ENCODE measurements around the gene SORL1.
A peak's percentile ranks its signal among the peaks of the same experiment; 100 is the strongest.

Gene SORL1

DNA sequence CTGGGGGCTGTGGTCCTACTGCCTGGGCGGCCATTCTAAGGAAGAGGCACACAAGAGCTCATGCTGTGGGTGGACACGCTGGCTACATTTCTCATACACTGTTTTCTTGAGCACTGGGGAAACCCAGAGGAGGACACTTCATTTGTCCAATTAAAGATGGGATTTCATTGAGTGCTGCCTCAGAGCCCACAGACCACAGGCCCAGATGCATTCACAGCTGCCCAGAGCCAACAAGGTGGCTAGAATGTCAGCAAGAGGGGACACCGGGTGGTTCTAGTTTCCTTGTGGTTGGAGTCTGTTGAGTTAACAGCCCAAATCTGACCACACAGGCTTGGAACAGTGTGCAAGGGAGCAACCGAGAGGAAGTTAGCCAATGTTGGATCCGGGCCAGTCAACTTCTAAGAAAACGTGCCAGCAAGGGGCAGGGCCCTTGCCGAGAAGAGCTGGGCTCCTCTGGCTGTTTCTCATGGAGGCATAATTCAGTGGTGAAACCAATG lies 35.0 kb upstream of the SORL1 start:
- H3K4me3 ChIP-seq (ENCODE audit: low read depth in 1 of 2, low read length in 2 of 2): no peak overlapping the region
- peak overlapping the region in 1 of 2 donors; percentile 34 for H3K9ac ChIP-seq (ENCODE audit: low read depth in 1 of 2, low read length in 2 of 2)
- no peaks in the 10 kb centered on the region for H3K27me3 ChIP-seq (ENCODE audit: control insufficient read depth in 1 of 2, insufficient read depth in 2 of 2, low read length in 2 of 2)
- no peak overlapping the region for H3K27ac ChIP-seq (ENCODE audit: low read depth, low read length)
- no peaks in the 10 kb centered on the region for H3K36me3 ChIP-seq (ENCODE audit: control insufficient read depth in 1 of 2, insufficient read depth in 2 of 2, low read length in 2 of 2)
- peaks cover 10 to 12% of the 10 kb centered on the region in 2 donors for H3K4me1 ChIP-seq (ENCODE audit: control insufficient read depth in 1 of 2, insufficient read depth in 2 of 2, low read length in 2 of 2)
- H3K9me3 ChIP-seq (ENCODE audit: control insufficient read depth in 1 of 2, low read length in 2 of 2): no peaks in the 10 kb centered on the region

GRCh38 chr11:121417607-121418006 lies 34.5 kb upstream of the SORL1 start:
- H3K27me3 ChIP-seq (ENCODE audit: control insufficient read depth in 1 of 2, insufficient read depth in 2 of 2, low read length in 2 of 2): no peaks in the 10 kb centered on the region
- H3K4me3 ChIP-seq (ENCODE audit: low read depth in 1 of 2, low read length in 2 of 2): no peak overlapping the region
- no peak overlapping the region for H3K27ac ChIP-seq (ENCODE audit: low read depth, low read length)
- H3K4me1 ChIP-seq (ENCODE audit: control insufficient read depth in 1 of 2, insufficient read depth in 2 of 2, low read length in 2 of 2): peaks cover 10 to 12% of the 10 kb centered on the region in 2 donors
- H3K36me3 ChIP-seq (ENCODE audit: control insufficient read depth in 1 of 2, insufficient read depth in 2 of 2, low read length in 2 of 2): no peaks in the 10 kb centered on the region
- no peak overlapping the region for H3K9ac ChIP-seq (ENCODE audit: low read depth in 1 of 2, low read length in 2 of 2)
- no peaks in the 10 kb centered on the region for H3K9me3 ChIP-seq (ENCODE audit: control insufficient read depth in 1 of 2, low read length in 2 of 2)

DNA sequence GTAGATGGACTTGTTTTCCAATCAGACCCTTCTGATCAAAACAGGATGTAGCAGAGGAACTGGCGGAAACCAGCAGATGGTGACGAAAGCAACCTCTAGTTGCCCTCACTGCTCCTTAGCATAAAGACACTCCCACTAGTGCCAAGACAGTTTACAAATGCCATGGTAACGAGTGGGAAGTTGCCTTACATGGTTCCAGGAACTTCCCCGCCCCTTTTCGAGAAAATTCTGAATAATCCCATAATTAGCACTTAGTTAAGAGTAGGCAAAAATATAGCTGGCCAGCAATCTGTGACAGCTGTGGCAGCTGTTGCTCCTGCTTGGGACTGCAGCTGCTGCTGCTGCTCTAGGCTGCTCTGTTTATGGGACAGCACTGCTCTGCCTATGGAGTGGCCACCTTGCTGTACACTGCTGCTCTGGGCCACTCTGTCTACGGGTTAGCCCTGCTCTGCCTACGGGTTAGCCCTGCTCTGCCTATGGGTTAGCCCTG lies 33.4 kb upstream of the SORL1 start:
- Histone ChIP-seq H3K27ac (ENCODE audit: low read depth, low read length) (no peak overlapping the region), H3K9me3 (ENCODE audit: control insufficient read depth in 1 of 2, low read length in 2 of 2) (no peaks in the 10 kb centered on the region), H3K27me3 (ENCODE audit: control insufficient read depth in 1 of 2, insufficient read depth in 2 of 2, low read length in 2 of 2) (no peaks in the 10 kb centered on the region), H3K4me3 (ENCODE audit: low read depth in 1 of 2, low read length in 2 of 2) (no peak overlapping the region), H3K4me1 (ENCODE audit: control insufficient read depth in 1 of 2, insufficient read depth in 2 of 2, low read length in 2 of 2) (peaks cover 10 to 12% of the 10 kb centered on the region in 2 donors), H3K9ac (ENCODE audit: low read depth in 1 of 2, low read length in 2 of 2) (no peak overlapping the region), H3K36me3 (ENCODE audit: control insufficient read depth in 1 of 2, insufficient read depth in 2 of 2, low read length in 2 of 2) (no peaks in the 10 kb centered on the region)

DNA sequence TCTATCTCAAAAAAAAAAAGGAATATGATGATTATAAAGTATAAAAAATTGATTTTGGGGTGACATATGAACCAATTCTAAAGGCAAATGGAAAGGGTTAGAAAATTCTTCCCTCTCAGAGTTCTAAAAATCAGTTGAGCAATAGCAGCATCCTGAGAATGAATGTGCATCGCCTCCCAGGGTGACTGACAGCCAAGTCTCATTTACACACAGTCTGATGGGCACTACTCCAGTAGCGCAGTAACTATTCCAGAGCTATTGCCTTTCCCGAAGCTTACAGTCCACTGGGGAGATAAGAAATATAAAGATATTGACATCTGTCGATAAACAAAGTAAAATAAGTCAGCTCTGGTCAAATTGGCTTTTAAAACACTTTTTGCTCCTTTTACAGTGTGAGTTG lies 32.3 kb upstream of the SORL1 start:
- no peaks in the 10 kb centered on the region for H3K36me3 ChIP-seq (ENCODE audit: control insufficient read depth in 1 of 2, insufficient read depth in 2 of 2, low read length in 2 of 2)
- H3K4me3 ChIP-seq (ENCODE audit: low read depth in 1 of 2, low read length in 2 of 2): no peak overlapping the region
- H3K9me3 ChIP-seq (ENCODE audit: control insufficient read depth in 1 of 2, low read length in 2 of 2): no peaks in the 10 kb centered on the region
- H3K27ac ChIP-seq (ENCODE audit: low read depth, low read length): no peak overlapping the region
- H3K4me1 ChIP-seq (ENCODE audit: control insufficient read depth in 1 of 2, insufficient read depth in 2 of 2, low read length in 2 of 2): peaks cover 10 to 12% of the 10 kb centered on the region in 2 donors
- no peak overlapping the region for H3K9ac ChIP-seq (ENCODE audit: low read depth in 1 of 2, low read length in 2 of 2)
- H3K27me3 ChIP-seq (ENCODE audit: control insufficient read depth in 1 of 2, insufficient read depth in 2 of 2, low read length in 2 of 2): no peaks in the 10 kb centered on the region

- H3K4me1 ChIP-seq (ENCODE audit: control insufficient read depth in 1 of 2, insufficient read depth in 2 of 2, low read length in 2 of 2): peaks cover 10 to 12% of the 10 kb centered on the region in 2 donors
These were observed 31.7 kb upstream of the SORL1 start for GRCh38 chr11:121420398-121420797.

DNA sequence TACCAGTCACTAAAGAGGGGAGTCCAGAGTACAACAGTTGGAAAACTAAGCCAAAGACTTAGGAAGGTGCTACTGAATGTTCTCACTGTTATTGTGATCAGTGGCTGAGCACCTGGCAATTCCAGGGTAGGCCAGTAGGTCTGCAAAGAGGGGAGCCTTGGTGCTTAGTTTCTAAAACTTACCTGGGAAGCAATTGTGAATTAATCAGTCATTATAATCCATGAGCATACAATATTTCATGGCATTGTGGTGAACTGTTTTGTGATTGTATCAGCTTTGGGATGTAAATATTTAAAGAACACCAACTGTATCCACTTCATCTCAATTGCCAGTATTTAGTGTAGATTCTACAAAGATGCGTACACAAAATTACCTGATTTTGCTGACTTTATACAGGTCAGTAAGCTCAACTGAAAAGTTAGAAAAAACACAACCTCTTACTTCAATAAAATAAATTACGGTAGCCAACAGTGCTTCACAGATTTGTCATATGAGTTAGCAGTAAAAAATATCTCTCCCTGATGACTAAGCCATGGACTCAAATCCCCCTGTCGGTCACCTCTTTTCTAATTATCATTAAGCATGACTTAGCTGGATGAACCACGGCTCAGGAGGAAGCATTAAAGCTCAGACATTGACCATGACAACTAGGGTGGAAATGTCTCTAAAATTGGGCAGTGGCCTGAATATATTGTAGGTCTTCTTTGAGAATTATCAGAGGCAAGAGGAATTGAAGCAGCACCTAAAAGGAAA lies 30.8 kb upstream of the SORL1 start:
- Histone ChIP-seq H3K36me3 (ENCODE audit: control insufficient read depth in 1 of 2, insufficient read depth in 2 of 2, low read length in 2 of 2) (no peaks in the 10 kb centered on the region), H3K4me3 (ENCODE audit: low read depth in 1 of 2, low read length in 2 of 2) (no peak overlapping the region), H3K27ac (ENCODE audit: low read depth, low read length) (no peak overlapping the region), H3K27me3 (ENCODE audit: control insufficient read depth in 1 of 2, insufficient read depth in 2 of 2, low read length in 2 of 2) (no peaks in the 10 kb centered on the region), H3K9me3 (ENCODE audit: control insufficient read depth in 1 of 2, low read length in 2 of 2) (no peaks in the 10 kb centered on the region), H3K9ac (ENCODE audit: low read depth in 1 of 2, low read length in 2 of 2) (no peak overlapping the region), H3K4me1 (ENCODE audit: control insufficient read depth in 1 of 2, insufficient read depth in 2 of 2, low read length in 2 of 2) (peaks cover 10 to 12% of the 10 kb centered on the region in 2 donors)

More at GRCh38 chr11:121420398-121420797, 31.7 kb upstream of the SORL1 start:
- Histone ChIP-seq H3K4me3 (ENCODE audit: low read depth in 1 of 2, low read length in 2 of 2) (no peak overlapping the region), H3K36me3 (ENCODE audit: control insufficient read depth in 1 of 2, insufficient read depth in 2 of 2, low read length in 2 of 2) (no peaks in the 10 kb centered on the region), H3K27ac (ENCODE audit: low read depth, low read length) (no peak overlapping the region), H3K9me3 (ENCODE audit: control insufficient read depth in 1 of 2, low read length in 2 of 2) (no peaks in the 10 kb centered on the region), H3K9ac (ENCODE audit: low read depth in 1 of 2, low read length in 2 of 2) (no peak overlapping the region), H3K27me3 (ENCODE audit: control insufficient read depth in 1 of 2, insufficient read depth in 2 of 2, low read length in 2 of 2) (no peaks in the 10 kb centered on the region)

DNA sequence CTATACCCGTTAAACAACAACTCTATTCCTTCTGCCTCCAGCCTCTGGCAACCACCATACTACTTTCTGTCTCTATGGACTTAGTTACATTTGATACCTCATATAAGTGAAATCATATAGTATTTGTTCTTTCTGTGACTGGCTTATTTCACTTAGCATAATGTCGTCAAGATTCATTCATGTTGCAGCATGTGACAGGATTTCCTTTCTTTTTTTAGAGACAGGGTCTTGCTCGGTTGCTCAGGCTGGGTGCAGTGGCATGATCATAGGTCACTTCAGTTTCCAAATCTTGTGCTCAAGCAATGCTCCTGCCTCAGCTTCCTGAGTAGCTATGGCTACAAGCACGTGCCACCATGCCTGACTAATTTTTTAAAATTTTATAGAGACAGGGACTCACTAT lies 29.4 kb upstream of the SORL1 start:
- Histone ChIP-seq H3K4me1 (ENCODE audit: control insufficient read depth in 1 of 2, insufficient read depth in 2 of 2, low read length in 2 of 2) (peaks cover 6 to 10% of the 10 kb centered on the region in 2 donors), H3K27ac (ENCODE audit: low read depth, low read length) (no peak overlapping the region), H3K27me3 (ENCODE audit: control insufficient read depth in 1 of 2, insufficient read depth in 2 of 2, low read length in 2 of 2) (peaks cover 3 to 4% of the 10 kb centered on the region in 2 donors), H3K9ac (ENCODE audit: low read depth in 1 of 2, low read length in 2 of 2) (no peak overlapping the region), H3K36me3 (ENCODE audit: control insufficient read depth in 1 of 2, insufficient read depth in 2 of 2, low read length in 2 of 2) (no peaks in the 10 kb centered on the region), H3K9me3 (ENCODE audit: control insufficient read depth in 1 of 2, low read length in 2 of 2) (no peaks in the 10 kb centered on the region), H3K4me3 (ENCODE audit: low read depth in 1 of 2, low read length in 2 of 2) (no peak overlapping the region)

GRCh38 chr11:121425828-121426227 lies 26.3 kb upstream of the SORL1 start:
- H3K4me1 ChIP-seq (ENCODE audit: control insufficient read depth in 1 of 2, insufficient read depth in 2 of 2, low read length in 2 of 2): peaks cover 4 to 9% of the 10 kb centered on the region in 2 donors
- H3K27me3 ChIP-seq (ENCODE audit: control insufficient read depth in 1 of 2, insufficient read depth in 2 of 2, low read length in 2 of 2): peaks cover 3 to 4% of the 10 kb centered on the region in 2 donors
- H3K4me3 ChIP-seq (ENCODE audit: low read depth in 1 of 2, low read length in 2 of 2): no peak overlapping the region
- H3K36me3 ChIP-seq (ENCODE audit: control insufficient read depth in 1 of 2, insufficient read depth in 2 of 2, low read length in 2 of 2): no peaks in the 10 kb centered on the region
- H3K9ac ChIP-seq (ENCODE audit: low read depth in 1 of 2, low read length in 2 of 2): no peak overlapping the region
- H3K27ac ChIP-seq (ENCODE audit: low read depth, low read length): no peak overlapping the region
- no peaks in the 10 kb centered on the region for H3K9me3 ChIP-seq (ENCODE audit: control insufficient read depth in 1 of 2, low read length in 2 of 2)

- Histone ChIP-seq H3K4me3 (ENCODE audit: low read depth in 1 of 2, low read length in 2 of 2) (peak overlapping the region; percentile 53 to 65), H3K27me3 (ENCODE audit: control insufficient read depth in 1 of 2, insufficient read depth in 2 of 2, low read length in 2 of 2) (peaks cover 3 to 4% of the 10 kb centered on the region in 2 donors), H3K9me3 (ENCODE audit: control insufficient read depth in 1 of 2, low read length in 2 of 2) (no peaks in the 10 kb centered on the region), H3K4me1 (ENCODE audit: control insufficient read depth in 1 of 2, insufficient read depth in 2 of 2, low read length in 2 of 2) (peaks cover 4 to 9% of the 10 kb centered on the region in 2 donors), H3K9ac (ENCODE audit: low read depth in 1 of 2, low read length in 2 of 2) (peak overlapping the region in 1 of 2 donors; percentile 26), H3K27ac (ENCODE audit: low read depth, low read length) (no peak overlapping the region), H3K36me3 (ENCODE audit: control insufficient read depth in 1 of 2, insufficient read depth in 2 of 2, low read length in 2 of 2) (no peaks in the 10 kb centered on the region)
These were observed 25.4 kb upstream of the SORL1 start for GRCh38 chr11:121426476-121427399.

GRCh38 chr11:121427400-121427744 lies 24.7 kb upstream of the SORL1 start:
- H3K9ac ChIP-seq (ENCODE audit: low read depth in 1 of 2, low read length in 2 of 2): no peak overlapping the region
- H3K4me1 ChIP-seq (ENCODE audit: control insufficient read depth in 1 of 2, insufficient read depth in 2 of 2, low read length in 2 of 2): peaks cover 4 to 9% of the 10 kb centered on the region in 2 donors
- H3K27me3 ChIP-seq (ENCODE audit: control insufficient read depth in 1 of 2, insufficient read depth in 2 of 2, low read length in 2 of 2): peaks cover 3 to 4% of the 10 kb centered on the region in 2 donors
- no peaks in the 10 kb centered on the region for H3K36me3 ChIP-seq (ENCODE audit: control insufficient read depth in 1 of 2, insufficient read depth in 2 of 2, low read length in 2 of 2)
- no peaks in the 10 kb centered on the region for H3K9me3 ChIP-seq (ENCODE audit: control insufficient read depth in 1 of 2, low read length in 2 of 2)
- no peak overlapping the region for H3K27ac ChIP-seq (ENCODE audit: low read depth, low read length)
- H3K4me3 ChIP-seq (ENCODE audit: low read depth in 1 of 2, low read length in 2 of 2): peak overlapping the region in 1 of 2 donors; percentile 53

All from duodenal mucosa (tissue), 2 donors.